Smooth muscle cell of the coronary artery (primary cell): ENCODE data around the gene F2R. TPM values are rescaled to one million over a fixed set of nuclear protein-coding genes. Genes with fewer than 3 reads are reported as not detected.

ENCODE experiments used
- total RNA-seq: library from RNA; depleted of rRNA; stranded (reverse); fragments of >200 nt; gene quantifications from 2 replicates; pipeline ENCODE4 v1.2.3, GENCODE V29; 2014; ENCODE audit warnings: low replicate concordance

The F2R gene
- total RNA-seq, result 47.6 and 92.9 TPM in 2 replicates

GRCh38 chr5:76715736-76716455, at the start of gene F2R:
Gene F2R, plus strand, starts transcription at chr5:76716126. Its CDS starts 182 bp downstream, at chr5:76716308.

Other genes starting within 250 kb of the F2R start
- 0.75 and 3.3 TPM in 2 replicates for gene F2RL2, start 92.7 kb upstream of the F2R start, total RNA-seq
- 22.8 and 26.8 TPM in 2 replicates for gene F2RL1, start 102.9 kb downstream of the F2R start, total RNA-seq
- not detected in 2 replicates for gene S100Z, start 133.9 kb downstream of the F2R start, total RNA-seq
- 0.38 and 0.82 TPM in 2 replicates for gene CRHBP, start 236.9 kb downstream of the F2R start, total RNA-seq